Ramos (cell line): ENCODE measurements around the gene NSF.
"Not testable (repeated sequence)": the region's sequence is repeated elsewhere in the genome, so short reads cannot be mapped to it uniquely, and the experiment has no call there.

ENCODE experiments used
- in situ Hi-C: fragments of 300-500 bp; cut with MboI; formaldehyde crosslinking; loops from one replicate; pipeline ENCODE4 v1.14.3; 2022; ENCODE audit warnings: low sequenced_read_pairs; ENCODE audit not compliant: unreplicated experiment

The NSF gene

GRCh38 chr17:46745376-46745775, 154.9 kb downstream of the NSF start:
- in situ Hi-C loops = no loop called here

- in situ Hi-C loops = no loop called here
Measured at GRCh38 chr17:46751425-46751824, 161.0 kb downstream of the NSF start.

GRCh38 chr17:46753776-46754175, 163.3 kb downstream of the NSF start:
- in situ Hi-C loops = no loop called here

GRCh38 chr17:46756081-46756735, 165.7 kb downstream of the NSF start:
- in situ Hi-C loops = no loop called here

- in situ Hi-C loops = no loop called here
Measured at GRCh38 chr17:46756861-46757260, 166.4 kb downstream of the NSF start.

- in situ Hi-C loops = not testable (repeated sequence)
Measured at GRCh38 chr17:46757588-46757987, 167.1 kb downstream of the NSF start.

- in situ Hi-C loops = no loop called here
Measured at GRCh38 chr17:46758614-46759013, 168.1 kb downstream of the NSF start.

- in situ Hi-C loops = no loop called here
Measured at GRCh38 chr17:46759141-46759540, 168.7 kb downstream of the NSF start.

- in situ Hi-C loops = no loop called here
Measured at GRCh38 chr17:46763416-46763815, 172.9 kb downstream of the NSF start.

- in situ Hi-C loops = no loop called here
Measured at GRCh38 chr17:46764000-46764708, 173.7 kb downstream of the NSF start.

- in situ Hi-C loops = no loop called here
Measured at GRCh38 chr17:46764709-46765401, 174.4 kb downstream of the NSF start.

- in situ Hi-C loops = no loop called here
Measured at GRCh38 chr17:46765453-46765852, 175.0 kb downstream of the NSF start.

GRCh38 chr17:46766493-46767491, 176.3 kb downstream of the NSF start:
- in situ Hi-C loops = no loop called here

- in situ Hi-C loops = no loop called here
Measured at GRCh38 chr17:46768540-46768870, 178.0 kb downstream of the NSF start.

GRCh38 chr17:46768896-46769295, 178.4 kb downstream of the NSF start:
- in situ Hi-C loops = not testable (repeated sequence)

- in situ Hi-C loops = no loop called here
Measured at GRCh38 chr17:46769531-46770438, 179.3 kb downstream of the NSF start.

GRCh38 chr17:46770439-46770817, 180.0 kb downstream of the NSF start:
- in situ Hi-C loops = no loop called here

GRCh38 chr17:46770818-46771560, 180.5 kb downstream of the NSF start:
- in situ Hi-C loops = no loop called here
